GM12865 (cell line): ENCODE results near the gene ORAI3.
A peak's percentile ranks its signal among the peaks of the same experiment; 100 is the strongest.

Experiments
- DNase-seq: peaks from one replicate; pipeline ENCODE4 v3.0.0; 2010; ENCODE audit warnings: low read depth
- H3K4me3 ChIP-seq: 2 replicates; pipeline ENCODE4 v1.5.1; 2011; ENCODE audit warnings: mild to moderate bottlenecking, low read depth, low read length, control low read depth
- TF ChIP-seq, protein P1 (sequence below): IDR thresholded peaks from 2 replicates; pipeline ENCODE4 v1.5.1; 2011; ENCODE audit warnings: low read length, control low read depth, low read depth, inconsistent platforms; ENCODE audit not compliant: insufficient read depth; ENCODE audit errors: missing control alignments

The ORAI3 gene

DNA sequence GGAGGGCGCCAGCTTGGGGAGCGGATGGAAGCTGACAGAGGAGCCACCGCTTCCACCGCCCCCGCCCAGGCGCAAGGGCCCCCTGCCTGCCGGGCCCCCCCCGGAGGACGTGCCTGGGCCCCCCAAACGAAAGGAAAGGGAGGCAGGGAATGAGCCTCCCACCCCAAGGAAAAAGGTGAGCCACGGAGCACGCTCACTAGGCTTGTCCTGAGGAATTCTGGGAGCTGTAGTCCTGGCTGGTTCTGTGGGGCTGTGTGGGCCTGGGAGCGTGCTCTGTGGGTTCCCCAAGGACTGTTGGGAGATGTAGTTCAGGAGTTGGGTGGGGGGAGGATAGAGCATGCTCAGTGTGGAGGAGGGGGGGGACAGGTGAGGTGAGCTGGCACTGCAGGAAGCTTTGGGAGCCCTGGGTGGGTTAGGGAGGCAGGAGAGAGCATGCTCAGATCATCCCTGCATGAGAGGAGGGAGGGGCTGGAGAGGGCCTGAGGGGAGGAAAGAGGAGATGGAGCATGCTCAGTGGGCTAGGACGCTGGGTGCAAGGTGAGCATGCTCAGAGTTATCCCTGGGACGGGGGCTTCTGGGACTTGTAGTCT lies 21.0 kb upstream of the ORAI3 start:
- TF ChIP-seq, protein P1, sequence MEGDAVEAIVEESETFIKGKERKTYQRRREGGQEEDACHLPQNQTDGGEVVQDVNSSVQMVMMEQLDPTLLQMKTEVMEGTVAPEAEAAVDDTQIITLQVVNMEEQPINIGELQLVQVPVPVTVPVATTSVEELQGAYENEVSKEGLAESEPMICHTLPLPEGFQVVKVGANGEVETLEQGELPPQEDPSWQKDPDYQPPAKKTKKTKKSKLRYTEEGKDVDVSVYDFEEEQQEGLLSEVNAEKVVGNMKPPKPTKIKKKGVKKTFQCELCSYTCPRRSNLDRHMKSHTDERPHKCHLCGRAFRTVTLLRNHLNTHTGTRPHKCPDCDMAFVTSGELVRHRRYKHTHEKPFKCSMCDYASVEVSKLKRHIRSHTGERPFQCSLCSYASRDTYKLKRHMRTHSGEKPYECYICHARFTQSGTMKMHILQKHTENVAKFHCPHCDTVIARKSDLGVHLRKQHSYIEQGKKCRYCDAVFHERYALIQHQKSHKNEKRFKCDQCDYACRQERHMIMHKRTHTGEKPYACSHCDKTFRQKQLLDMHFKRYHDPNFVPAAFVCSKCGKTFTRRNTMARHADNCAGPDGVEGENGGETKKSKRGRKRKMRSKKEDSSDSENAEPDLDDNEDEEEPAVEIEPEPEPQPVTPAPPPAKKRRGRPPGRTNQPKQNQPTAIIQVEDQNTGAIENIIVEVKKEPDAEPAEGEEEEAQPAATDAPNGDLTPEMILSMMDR: no peak
- DNase-seq: peak; percentile 63
- H3K4me3 ChIP-seq: no peak overlapping the region

DNA sequence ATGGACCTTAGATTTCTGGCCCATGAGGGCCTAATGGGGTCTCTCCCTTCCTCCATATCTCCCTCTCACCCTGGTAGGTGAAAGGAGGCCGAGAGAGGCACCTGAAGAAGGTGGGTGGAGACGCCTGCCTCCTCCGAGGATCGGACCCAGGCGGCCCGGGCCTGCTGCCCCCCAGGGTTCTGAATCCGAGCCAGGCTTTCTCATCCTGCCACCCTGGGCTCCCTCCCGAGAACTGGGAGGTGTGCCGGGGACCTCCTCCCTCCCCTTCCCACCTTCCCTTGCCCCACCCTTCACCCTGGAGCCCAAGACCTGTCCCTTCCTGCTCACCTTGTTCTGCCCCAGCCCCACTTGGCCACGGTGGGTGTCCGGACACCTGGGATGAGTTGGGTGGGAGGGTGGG lies 20.5 kb upstream of the ORAI3 start:
- TF ChIP-seq, protein P1: no peak
- H3K4me3 ChIP-seq: no peak overlapping the region
- no peak for DNase-seq

DNA sequence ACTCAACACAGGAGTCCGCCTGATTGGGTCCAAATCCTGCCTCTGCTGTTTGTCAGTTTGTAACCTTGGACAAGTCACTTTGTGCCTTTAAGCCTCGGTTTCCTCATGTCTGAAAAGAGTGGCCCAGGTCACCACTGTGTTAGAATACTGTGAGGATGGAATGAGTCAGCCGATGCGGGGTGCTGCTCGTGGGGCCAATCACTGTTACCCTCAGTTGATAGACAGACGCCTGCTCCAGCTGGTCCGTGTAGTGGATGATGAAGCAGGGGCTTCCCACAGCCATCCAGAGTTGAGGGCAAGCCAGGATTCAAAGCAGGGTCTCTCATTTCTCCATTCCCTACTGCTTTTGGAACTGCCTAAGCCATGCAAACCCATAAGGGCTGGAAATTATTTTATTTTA lies 19.7 kb upstream of the ORAI3 start:
- no peak for DNase-seq
- no peak overlapping the region for H3K4me3 ChIP-seq
- TF ChIP-seq, protein P1: no peak

DNA sequence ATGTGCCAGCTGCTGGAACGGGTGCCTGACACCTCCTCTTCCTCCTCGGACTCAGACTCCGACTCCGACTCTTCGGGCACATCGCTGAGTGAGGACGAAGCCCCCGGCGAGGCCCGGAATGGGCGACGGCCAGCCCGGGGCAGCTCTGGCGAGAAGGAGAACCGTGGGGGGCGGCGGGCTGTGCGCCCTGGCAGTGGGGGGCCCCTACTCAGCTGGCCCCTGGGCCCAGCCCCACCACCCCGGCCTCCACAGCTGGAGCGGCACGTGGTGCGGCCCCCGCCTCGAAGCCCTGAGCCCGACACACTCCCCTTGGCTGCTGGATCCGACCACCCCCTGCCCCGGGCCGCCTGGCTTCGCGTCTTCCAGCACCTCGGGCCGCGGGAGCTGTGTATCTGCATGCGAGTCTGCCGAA lies 18.7 kb upstream of the ORAI3 start:
- no peak overlapping the region for H3K4me3 ChIP-seq
- DNase-seq: no peak
- TF ChIP-seq, protein P1: no peak

DNA sequence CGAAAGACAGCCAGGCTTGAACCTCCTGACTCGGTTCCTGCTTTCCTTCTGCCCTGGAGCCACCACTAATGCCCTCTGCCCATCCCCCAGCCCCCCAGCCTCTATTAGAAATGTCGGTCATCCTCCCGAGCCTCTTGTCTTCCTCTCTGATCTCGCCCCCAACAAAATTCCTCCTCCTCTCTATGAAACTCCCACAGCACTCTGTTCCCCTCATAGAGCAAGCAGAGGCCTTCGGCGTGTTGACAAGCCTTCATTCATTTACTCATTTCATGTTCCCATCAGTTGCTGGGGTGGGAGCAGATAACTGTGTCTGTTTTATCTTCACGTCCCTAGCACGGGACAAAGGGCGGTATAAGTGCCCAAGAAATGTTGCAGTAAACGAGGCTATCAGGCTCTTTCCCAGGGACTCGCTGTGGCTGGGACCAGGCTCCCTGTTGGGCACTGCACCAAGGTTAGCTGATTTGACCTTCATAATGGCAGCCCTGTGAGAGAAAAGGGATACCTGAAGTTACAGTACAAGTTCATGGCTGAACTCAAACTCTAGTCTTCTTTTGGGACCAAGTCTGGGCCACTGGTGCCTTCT lies 17.7 kb upstream of the ORAI3 start:
- H3K4me3 ChIP-seq: no peak overlapping the region
- TF ChIP-seq, protein P1: no peak

DNA sequence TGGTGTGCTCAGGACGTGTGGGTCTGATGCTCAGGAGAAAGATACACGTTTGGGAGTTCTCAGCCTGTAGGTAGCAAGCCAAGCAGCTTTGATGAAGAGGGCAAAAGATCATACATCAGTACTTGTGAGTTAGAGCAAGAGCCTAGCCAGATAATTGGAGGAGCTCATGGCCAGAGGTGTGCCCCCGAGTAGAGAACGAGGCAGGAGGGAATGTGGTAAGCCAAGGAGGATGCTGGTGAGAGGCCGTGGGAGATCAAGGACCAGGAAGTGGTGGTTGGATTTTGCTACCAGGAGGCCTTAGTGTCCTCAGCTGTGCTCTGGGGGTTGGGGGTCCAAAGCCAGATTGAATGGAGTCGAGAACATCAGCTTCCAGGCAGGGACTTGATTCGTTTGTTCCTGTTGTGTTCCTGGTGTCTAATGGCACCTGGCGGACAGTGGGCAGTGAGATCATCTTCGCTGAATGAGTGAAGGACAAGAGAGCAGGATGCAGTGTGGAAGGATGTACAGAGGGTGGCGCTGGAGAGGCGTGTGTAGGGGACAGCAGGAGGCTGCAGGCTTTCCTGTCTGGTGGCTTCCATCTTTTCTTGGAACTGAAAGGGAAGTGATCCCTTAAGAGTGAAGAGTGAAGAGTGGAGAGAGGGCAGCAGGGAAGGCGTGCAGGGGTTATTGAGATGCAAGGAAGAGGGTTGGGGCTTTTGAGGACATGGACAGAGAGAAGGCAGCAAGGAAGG lies 13.9 kb upstream of the ORAI3 start:
- no peak overlapping the region for H3K4me3 ChIP-seq
- DNase-seq: peak; percentile 43
- TF ChIP-seq, protein P1: peak; percentile 62

More for the DNA sequence above, 17.7 kb upstream of the ORAI3 start:
- DNase-seq: no peak
